Thyroid gland (tissue), 4 donors: ENCODE measurements around the gene ARHGAP24.

Source experiments
- CTCF ChIP-seq, 6 experiments: fragments of 200-600 bp in 3 of 6; fragments of 450-650 bp in 3 of 6; sonication (generic) in 3 of 6; IDR thresholded peaks; one replicate each; pipeline ENCODE4 v1.5.1; 2016 to 2019; ENCODE audit warnings: antibody characterized with exemption in 6 of 6, mild to moderate bottlenecking in 2 of 6, inconsistent platforms in 1 of 6, moderate library complexity in 1 of 6
- POLR2A ChIP-seq, 2 donors: fragments of 450-650 bp; IDR thresholded peaks; one replicate each; pipeline ENCODE4 v1.6.1; 2017; ENCODE audit warnings: antibody characterized with exemption in 2 of 2, mild to moderate bottlenecking in 2 of 2, moderate library complexity in 1 of 2

- TF ChIP-seq CTCF (IDR thresholded peaks at IDR 0.05) (no peak), POLR2A (IDR thresholded peaks at IDR 0.05) (no peak)
Measured at GRCh38 chr4:85933291-85933640, 458.3 kb downstream of the ARHGAP24 start.
